HG03342 (cell line): Measurements from ENCODE around the gene RBM22.

Source experiments
- ATAC-seq: cut with Tn5 transposase; IDR thresholded peaks from one replicate; pipeline ENCODE4 v1.9.1; 2021; ENCODE audit warnings: mild to moderate bottlenecking, moderate library complexity; ENCODE audit not compliant: unreplicated experiment

Gene RBM22

DNA sequence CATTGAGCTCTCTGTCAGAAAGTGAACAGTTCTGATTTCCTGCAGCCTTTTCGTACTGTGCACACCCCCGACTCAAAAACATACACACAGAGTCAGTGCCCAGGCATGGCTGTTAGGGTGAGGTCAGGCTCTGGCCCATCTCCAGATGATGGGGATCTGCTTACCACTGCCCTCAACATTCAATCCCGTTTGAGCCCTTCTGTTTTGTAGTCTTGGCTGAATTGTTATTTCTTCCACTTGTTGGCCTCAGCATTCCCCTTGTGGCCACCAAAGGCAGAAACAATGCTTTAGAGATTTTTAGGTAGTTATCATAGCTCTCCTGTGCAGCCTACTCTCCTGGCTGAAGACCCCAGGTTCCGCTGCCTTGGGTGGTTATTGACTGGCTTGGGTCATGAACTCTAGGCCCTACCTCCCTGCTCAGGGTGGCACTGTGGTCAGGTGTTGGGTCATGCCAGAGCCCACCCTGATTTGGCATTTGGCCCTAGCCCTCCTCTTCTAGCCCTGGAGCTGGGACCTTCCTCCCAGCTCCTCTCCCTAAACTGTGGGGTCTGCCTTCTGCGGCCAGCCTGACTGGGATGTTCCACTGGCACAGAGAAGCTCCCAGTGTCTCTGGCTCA lies 47.6 kb downstream of the RBM22 start:
- ATAC-seq: no peak

DNA sequence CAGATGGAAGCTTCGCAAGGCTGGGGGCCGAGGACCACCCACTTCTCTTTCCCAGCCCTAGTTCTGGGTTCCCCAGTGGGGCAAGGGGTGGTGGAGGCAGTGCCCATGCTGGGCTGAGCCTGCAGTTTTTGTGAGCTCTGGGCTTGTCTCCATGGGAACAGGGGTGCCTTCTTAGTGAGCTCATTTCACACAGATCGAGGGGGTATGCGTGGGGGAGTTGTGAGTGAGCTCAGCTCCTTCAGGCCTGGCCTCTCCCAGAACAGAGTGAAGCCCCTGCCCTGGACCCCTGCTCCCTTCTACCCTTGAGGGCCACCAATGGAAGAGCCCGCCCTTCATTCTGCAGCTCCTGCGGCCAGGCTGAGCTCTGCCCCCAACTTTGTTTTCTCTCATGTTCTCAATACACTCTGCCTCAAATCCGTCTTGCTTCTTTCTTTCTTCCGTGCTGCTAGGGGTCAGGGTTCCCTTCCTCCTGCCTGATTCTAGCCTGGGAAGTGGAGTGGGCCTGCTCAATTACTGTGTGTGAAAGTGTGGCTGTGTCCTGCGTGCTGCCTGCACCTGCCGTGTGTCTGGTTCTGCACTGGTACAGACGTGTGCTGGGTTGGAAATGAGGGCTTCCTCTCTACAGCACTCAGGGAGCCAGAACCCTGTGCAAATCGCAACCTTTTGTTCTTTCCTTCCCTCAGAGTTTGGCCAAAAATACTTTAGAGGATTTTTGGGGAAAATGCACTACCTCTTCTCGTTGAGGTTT lies 48.8 kb downstream of the RBM22 start:
- ATAC-seq: no peak

DNA sequence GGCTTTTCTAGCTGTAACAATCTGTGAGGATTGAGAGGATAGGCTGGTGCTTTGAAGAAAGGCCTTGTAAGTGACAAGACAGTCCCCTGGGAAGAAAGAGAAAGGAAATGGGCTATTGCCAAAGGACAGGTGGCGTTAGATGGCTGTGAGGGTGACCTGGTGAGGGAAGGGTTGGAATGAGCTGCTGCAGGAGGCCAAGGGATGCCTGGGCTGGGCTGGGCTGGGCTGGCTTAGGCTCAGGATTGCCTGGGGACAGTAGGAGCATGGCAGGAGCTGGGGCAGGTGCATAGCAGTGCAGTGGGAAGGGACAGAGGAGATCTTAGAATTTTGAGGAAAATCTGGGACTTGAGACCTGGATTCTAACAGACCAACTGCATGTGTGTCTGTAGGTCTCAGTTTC lies 49.5 kb downstream of the RBM22 start:
- ATAC-seq: no peak

DNA sequence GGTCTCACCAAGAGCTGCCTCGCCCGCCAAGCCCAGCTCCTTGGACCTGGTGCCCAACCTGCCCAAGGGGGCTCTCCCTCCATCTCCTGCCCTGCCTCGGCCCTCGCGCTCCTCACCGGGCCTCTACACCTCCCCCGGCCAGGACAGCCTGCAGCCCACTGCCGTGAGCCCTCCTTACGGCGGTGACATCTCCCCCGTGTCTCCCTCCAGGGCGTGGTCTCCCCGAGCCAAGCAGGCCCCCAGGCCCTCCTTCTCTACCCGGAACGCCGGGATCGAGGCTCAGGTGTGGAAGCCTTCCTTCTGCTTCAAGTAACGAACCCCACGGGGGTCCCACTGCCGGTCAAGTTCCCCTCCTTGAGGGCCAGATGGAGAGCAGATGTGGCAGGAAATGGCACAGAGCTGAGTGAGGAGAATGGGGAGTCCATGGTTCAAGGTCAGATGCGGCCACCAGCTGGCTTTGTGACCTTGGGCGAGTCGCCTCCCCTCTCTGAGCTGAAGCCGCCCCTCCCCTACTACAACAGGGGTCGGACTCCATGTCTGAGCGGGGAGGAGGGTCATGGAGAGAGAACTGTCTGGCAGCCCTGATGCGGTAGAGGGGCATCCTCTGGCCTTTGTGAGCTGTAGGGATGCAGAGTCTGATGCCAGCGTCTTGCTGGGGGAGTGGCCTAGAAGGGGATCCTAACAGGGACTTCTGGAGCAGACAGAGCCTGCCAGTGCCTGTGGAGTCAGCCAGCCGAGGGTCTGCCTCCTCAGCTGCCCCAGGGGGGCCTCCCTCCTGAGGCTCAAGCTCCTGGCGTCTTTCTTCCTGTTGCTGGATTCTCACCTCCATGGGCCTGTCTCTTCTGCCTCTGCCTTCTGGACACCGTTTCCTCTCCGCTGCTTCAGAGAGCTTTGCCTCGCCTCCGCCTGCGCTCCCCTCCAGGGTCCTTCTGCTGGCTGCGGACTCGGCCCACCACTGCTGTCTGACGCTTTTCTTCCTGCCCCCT lies 50.5 kb downstream of the RBM22 start:
- ATAC-seq: no peak

DNA sequence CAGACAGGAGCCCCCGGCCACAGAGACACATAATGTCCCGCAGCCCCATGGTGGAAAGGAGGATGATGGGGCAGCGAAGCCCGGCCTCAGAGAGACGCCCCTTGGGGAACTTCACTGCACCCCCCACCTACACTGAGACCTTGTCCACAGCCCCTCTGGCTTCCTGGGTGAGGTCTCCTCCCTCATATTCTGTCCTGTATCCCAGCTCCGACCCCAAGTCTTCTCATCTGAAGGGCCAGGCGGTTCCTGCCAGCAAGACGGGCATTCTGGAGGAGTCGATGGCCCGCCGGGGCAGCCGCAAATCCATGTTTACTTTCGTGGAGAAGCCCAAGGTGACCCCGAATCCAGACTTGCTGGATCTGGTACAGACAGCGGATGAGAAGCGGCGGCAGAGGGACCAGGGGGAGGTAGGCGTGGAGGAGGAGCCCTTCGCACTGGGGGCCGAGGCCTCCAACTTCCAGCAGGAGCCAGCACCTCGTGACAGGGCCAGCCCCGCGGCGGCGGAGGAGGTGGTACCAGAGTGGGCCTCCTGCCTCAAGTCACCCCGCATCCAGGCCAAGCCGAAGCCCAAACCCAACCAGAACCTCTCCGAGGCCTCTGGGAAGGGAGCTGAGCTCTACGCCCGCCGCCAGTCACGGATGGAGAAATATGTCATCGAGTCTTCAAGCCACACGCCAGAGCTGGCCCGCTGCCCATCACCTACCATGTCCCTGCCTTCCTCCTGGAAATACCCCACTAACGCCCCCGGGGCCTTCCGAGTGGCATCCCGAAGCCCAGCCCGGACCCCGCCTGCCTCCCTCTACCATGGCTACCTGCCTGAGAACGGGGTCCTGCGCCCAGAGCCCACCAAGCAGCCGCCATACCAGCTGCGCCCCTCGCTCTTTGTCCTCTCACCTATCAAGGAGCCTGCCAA lies 51.5 kb downstream of the RBM22 start:
- ATAC-seq: no peak

DNA sequence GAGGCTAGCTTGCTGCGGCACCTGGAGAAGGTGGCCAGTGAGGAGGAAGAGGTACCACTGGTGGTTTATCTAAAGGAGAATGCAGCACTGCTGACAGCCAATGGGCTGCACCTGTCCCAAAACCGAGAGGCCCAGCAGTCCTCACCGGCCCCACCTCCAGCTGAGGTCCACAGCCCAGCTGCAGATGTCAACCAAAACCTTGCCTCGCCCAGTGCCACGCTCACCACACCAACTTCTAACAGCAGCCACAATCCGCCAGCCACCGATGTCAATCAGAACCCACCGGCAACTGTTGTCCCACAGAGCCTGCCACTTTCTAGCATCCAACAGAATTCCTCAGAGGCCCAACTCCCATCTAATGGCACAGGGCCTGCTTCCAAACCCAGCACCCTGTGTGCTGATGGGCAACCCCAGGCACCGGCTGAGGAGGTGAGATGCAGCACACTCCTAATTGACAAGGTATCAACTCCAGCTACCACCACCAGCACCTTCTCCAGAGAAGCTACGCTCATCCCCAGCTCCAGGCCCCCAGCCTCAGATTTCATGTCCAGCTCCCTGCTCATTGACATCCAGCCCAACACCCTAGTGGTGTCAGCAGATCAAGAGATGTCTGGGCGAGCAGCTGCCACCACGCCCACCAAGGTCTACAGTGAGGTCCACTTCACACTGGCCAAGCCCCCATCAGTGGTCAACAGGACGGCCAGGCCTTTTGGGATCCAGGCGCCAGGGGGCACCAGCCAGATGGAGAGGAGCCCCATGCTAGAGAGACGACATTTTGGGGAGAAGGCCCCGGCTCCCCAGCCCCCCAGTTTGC lies 52.4 kb downstream of the RBM22 start:
- no peak for ATAC-seq

DNA sequence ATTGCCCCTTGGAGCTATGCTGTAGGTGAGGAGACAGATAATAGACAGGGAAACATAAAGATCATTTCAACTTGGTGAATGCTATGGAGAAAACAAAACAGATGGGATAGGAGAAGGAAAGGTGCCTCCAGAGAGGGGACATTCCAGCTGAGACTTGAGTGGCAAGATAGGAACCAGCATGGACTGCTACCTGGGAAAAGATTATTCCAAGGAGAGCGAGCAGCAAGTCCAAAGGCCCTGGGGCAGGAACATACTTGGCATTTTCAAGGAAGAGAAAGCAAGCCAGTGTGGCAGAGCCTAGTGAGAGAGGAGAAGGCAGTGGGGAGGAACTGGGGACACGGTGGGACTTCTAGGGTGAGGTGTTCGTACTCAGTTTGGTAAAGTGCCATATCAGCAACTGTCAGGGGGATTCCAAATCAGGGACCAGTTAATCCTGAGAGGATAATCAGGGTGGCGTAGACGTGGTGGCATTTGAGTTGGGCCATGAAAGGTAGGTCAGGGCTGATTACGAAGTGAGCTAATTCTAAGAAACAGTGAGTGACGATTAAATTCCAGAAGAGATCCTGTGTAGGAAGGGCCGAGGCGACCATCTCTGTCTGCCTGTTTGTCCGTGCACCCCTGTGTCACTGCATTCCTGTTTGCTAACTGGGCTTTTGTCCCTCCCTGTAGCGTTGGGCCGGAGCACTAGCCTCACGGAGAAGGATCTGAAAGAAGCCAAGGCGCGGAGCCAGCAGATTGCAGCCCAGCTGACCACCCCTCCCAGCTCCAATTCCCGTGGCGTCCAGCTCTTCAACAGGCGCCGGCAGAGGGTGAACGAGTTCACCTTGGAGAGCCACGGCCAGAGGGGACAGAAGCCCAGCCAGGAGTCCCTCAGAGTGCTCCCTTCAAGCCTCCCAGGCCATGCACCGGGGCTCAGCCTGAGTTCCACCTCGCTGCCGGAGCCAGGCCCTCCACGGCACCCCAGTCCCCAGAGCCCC lies 53.3 kb downstream of the RBM22 start:
- ATAC-seq: no peak

DNA sequence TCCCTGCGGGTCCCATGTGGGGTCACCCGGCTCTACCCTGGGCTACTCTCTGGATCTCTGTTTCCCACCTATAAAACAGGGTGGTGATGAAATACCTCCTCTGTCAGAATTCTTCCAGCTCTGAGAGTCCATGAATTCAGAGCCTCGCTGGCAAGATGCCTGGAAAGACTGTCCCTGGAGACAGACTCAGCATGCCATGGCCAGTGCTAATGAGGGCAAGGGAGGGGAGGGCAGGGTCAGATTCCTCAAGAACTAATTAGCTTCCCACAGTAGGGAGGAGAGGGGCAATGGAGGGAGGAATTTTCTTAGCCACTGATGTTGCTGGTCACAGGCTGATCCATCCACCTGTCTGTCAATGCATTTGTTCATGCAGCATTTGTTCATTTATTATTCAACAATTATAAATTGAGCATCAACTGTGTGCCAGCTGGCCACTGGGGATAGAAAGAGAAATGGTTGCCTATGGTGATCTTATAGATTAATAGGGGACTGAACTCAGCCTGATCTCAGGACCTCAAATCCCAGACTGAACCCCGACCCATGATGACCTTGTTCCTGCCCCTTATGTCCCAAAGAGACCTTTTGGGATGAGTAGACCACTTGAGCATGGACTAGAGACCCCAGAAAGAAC lies 55.7 kb downstream of the RBM22 start:
- no peak for ATAC-seq

DNA sequence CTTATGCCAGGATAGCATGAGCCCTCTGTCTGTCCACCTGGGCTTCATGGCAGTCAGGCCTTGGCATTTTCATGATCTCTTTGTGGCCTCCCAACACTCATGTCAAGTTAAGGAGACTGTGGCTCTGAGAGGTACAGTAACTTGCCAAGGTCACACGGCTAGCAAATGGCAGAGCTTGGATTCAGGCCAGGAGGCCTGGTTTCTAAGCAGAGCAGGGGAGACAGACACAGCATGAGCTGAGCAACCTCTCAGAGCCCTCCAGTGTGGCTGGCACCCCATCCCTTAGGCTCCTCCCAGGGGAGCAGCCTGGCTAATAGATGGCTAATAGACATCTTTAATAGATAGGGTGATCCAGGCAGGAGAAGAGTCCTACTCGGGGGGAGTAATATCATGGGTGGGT lies 56.3 kb downstream of the RBM22 start:
- ATAC-seq: no peak

DNA sequence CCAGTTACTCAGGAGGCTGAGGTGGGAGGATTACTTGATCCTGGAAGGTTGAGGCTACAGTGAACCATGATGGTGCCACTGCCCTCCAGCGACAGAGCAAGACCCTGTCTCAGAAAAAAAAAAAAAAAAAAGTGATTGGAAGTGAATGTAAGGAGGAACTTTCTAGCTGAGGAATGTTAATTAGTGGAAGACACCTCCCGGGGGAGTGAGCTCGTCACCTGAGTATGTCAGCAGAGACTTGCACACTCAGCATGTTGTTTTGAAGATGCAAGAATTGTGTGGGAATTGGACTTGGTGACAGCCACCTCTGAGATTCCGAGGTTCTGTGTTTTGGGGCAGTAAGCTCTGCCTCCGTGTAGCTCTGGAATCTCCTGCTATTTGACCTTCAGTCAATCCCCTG lies 56.8 kb downstream of the RBM22 start:
- no peak for ATAC-seq

DNA sequence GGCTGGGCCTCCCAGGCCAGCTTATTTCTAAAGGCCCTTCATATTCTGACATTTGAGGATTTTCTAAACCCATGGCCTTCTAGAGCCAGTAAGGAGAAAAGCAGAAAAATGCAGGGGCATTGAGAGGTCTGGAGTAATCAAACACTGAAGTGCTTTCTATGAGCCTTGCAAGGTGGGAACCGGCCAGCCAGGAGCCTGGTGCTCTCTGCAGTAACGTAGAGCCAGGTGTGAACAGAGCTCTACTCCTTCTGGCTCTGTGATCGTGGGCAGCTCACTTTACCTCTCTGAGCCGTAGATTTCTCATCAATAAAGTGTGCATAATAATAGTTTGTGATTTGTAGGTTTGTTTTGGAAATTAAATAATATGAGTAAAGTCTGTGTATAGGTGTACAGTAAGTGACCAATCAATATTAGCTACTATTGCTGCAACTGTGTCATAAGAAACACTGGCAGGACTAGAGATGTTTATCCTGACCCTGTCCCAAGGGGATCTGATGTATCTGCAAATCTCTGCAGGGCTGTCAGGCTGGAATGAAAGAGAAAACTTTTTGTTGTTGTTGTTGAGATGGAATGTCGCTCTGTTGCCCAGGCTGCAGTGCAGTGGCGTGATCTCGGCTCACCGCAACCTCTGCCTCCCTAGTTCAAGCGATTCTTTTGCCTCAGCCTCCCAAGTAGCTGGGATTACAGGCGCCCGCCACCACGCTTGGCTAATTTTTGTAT lies 57.7 kb downstream of the RBM22 start:
- ATAC-seq: no peak

DNA sequence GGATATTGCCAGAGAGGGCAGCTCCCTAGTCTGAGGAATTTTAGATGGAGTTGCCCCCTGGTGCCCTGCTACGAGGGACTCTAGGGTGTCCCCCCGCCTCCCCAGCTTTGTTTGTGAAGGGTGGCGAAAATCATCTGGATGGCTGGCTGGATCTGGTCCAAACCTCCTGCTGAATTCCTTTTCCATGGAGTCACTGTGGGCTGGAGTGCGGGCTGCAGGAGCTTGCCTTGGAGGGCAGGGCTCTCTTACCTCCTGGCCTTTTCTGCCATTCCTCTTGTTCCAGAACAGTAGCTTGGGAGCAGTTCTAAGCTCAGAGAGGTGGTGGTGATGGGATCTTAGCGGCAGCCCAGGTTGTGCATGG lies 58.3 kb downstream of the RBM22 start:
- ATAC-seq: no peak

DNA sequence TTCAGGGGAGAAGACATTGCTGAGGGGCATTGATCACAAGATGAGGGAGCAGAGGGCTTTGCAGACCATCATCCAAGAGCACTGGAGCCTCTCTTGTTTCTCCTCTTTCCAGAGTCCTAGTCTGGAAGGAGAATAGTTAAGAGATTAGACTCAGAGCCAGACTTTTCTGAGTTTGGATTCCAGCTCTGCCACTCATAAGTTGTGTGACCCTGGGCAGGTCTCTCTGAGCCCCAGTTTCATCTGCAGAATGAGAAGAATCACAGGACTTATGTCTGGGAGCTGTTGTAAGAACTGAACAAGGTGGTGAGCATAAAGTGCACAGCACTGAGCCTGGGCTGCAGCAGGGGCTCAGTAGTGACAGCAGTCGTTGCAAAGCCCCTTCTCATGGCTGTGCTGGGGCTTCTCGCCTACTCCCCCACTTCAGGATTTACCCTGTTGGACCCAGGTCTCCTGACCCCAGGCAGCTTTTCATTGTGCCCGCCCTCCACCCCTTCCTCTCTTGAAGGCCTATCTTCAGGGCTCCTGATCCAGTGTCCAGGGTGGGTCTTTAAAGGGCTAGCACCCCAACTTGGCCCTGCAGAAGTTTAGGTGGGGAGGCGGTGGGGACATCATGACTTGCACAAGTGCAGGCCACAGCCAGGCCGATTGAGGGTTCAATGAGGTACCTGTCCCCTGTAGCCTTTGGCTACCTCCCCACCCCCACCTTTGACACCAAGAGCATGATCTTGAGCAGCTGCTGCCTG lies 58.9 kb downstream of the RBM22 start:
- ATAC-seq: no peak

DNA sequence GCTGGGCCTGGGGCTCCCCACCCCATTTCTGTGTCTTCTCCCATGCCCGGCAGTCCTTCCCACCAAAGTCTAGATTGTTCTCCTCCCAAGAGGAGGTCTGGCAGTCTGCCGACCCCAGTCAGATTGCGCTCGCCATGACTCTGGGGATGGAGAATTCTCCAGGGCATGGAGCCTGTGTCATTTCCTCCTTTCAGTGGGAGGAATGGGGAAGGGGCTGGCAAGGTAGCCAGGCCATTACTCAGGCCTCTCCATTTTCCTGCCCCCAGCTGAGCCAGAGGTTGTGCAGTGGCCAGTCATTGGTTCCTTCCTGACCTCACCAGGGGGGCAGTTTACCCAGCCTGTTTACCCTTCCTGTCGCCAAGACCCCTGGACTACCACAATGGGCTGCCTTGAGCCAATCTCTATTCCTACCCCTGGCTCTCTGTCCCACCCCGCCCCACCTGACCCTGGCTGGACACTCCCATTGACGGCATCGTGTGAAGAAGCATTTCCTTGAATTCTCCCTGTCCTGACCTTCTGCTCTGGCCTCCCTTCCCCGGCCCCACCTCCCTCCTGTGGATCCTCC lies 59.8 kb downstream of the RBM22 start:
- no peak for ATAC-seq
